Loucy (cell line): Measurements from ENCODE around the gene HDGFL2.

ENCODE experiments used
- H2AFZ ChIP-seq: fragments of 200-600 bp; sonication (generic); 2 replicates; pipeline ENCODE4 v1.6.0; 2016; ENCODE audit warnings: antibody characterized with exemption, mild to moderate bottlenecking, low read length, moderate library complexity
- H3F3A ChIP-seq: fragments of 200-600 bp; 2 replicates; pipeline ENCODE4 v1.6.0; 2016; ENCODE audit warnings: antibody characterized with exemption, low read depth, mild to moderate bottlenecking
- H3K27me3 ChIP-seq: fragments of 200-600 bp; sonication (generic); 2 replicates; pipeline ENCODE4 v1.6.1; 2014; ENCODE audit warnings: low read length, mild to moderate bottlenecking; ENCODE audit not compliant: insufficient read depth, poor library complexity, severe bottlenecking
- H3K36me3 ChIP-seq: fragments of 200-600 bp; sonication (generic); 2 replicates; pipeline ENCODE4 v1.6.1; 2016; ENCODE audit warnings: low read length; ENCODE audit not compliant: insufficient read depth
- H3K4me1 ChIP-seq: fragments of 200-600 bp; sonication (generic); 2 replicates; pipeline ENCODE4 v1.5.1; 2014; ENCODE audit warnings: low read length, mild to moderate bottlenecking; ENCODE audit not compliant: insufficient read depth, poor library complexity, severe bottlenecking
- H3K4me2 ChIP-seq: fragments of 200-600 bp; sonication (generic); 2 replicates; pipeline ENCODE4 v1.6.0; 2014; ENCODE audit warnings: antibody characterized with exemption, low read length, low read depth, mild to moderate bottlenecking; ENCODE audit not compliant: poor library complexity, severe bottlenecking
- H3K4me3 ChIP-seq: fragments of 200-600 bp; sonication (generic); 2 replicates; pipeline ENCODE4 v1.5.1; 2014; ENCODE audit warnings: low read length, mild to moderate bottlenecking, mixed read lengths; ENCODE audit not compliant: poor library complexity, severe bottlenecking
- H3K79me2 ChIP-seq: fragments of 200-600 bp; sonication (generic); 2 replicates; pipeline ENCODE4 v1.6.1; 2014; ENCODE audit warnings: low read length; ENCODE audit not compliant: insufficient read depth
- H3K9ac ChIP-seq: fragments of 200-600 bp; sonication (generic); 2 replicates; pipeline ENCODE4 v1.6.0; 2014; ENCODE audit warnings: mild to moderate bottlenecking, low read depth, low read length, moderate library complexity; ENCODE audit not compliant: poor library complexity, severe bottlenecking
- H3K9me2 ChIP-seq: fragments of 200-600 bp; sonication (generic); replicated peaks from 2 replicates; pipeline ENCODE4 v1.6.1; 2016; ENCODE audit warnings: low read depth, low read length, mixed read lengths
- H3K9me3 ChIP-seq: fragments of 200-600 bp; sonication (generic); 2 replicates; pipeline ENCODE4 v1.6.1; 2014; ENCODE audit warnings: mild to moderate bottlenecking, antibody characterized with exemption, low read length, low read depth; ENCODE audit not compliant: insufficient read depth
- H4K20me1 ChIP-seq: fragments of 200-600 bp; sonication (generic); 2 replicates; pipeline ENCODE4 v1.6.0; 2014; ENCODE audit warnings: antibody characterized with exemption, low read length, mild to moderate bottlenecking; ENCODE audit not compliant: insufficient read depth, poor library complexity, severe bottlenecking
- CTCF ChIP-seq: fragments of 200-600 bp; sonication (generic); conservative IDR thresholded peaks from 2 replicates; pipeline ENCODE4 v1.5.1; 2014; ENCODE audit warnings: mild to moderate bottlenecking, antibody characterized with exemption, low read length
- EZH2phosphoT487 ChIP-seq: fragments of 200-600 bp; IDR thresholded peaks from 2 replicates; pipeline ENCODE4 v1.6.1; 2018; ENCODE audit warnings: antibody characterized with exemption, mild to moderate bottlenecking, moderate library complexity, borderline replicate concordance

The HDGFL2 gene

GRCh38 chr19:4497770-4498389 is 25.8 kb downstream of the HDGFL2 start:
- Histone ChIP-seq H3K4me2 (no peak overlapping the region), H3K4me3 (no peak overlapping the region), H3K36me3 (peaks cover 47% of the 10 kb centered on the region; the same call in 1 of the 2 replicates), H3K9ac (no peak overlapping the region), H3K79me2 (no peaks in the 10 kb centered on the region), H3K9me2 (no peaks in the 10 kb centered on the region), H3K4me1 (no peaks in the 10 kb centered on the region), H3K27me3 (no peaks in the 10 kb centered on the region), H4K20me1 (no peaks in the 10 kb centered on the region), H3K9me3 (no peaks in the 10 kb centered on the region), H2AFZ (no peak overlapping the region), H3F3A (no peaks in the 10 kb centered on the region)
- no peak for TF ChIP-seq EZH2phosphoT487
- no peak for TF ChIP-seq CTCF

GRCh38 chr19:4498694-4499093 is 26.6 kb downstream of the HDGFL2 start:
- Histone ChIP-seq H3K4me3 (no peak overlapping the region), H3F3A (no peaks in the 10 kb centered on the region), H3K4me1 (no peaks in the 10 kb centered on the region), H3K27me3 (no peaks in the 10 kb centered on the region), H3K9ac (no peak overlapping the region), H3K79me2 (no peaks in the 10 kb centered on the region), H4K20me1 (no peaks in the 10 kb centered on the region), H3K9me3 (no peaks in the 10 kb centered on the region), H3K9me2 (no peaks in the 10 kb centered on the region), H3K4me2 (no peak overlapping the region), H2AFZ (no peak overlapping the region), H3K36me3 (peaks cover 40% of the 10 kb centered on the region; the same call in 1 of the 2 replicates)
- TF ChIP-seq CTCF = no peak
- no peak for TF ChIP-seq EZH2phosphoT487

- H3K79me2 ChIP-seq = no peaks in the 10 kb centered on the region
- no peaks in the 10 kb centered on the region for H3K27me3 ChIP-seq
- H4K20me1 ChIP-seq = no peaks in the 10 kb centered on the region
- no peaks in the 10 kb centered on the region for H3K9me3 ChIP-seq
- H3K9me2 ChIP-seq = no peaks in the 10 kb centered on the region
- no peak for TF ChIP-seq CTCF
- TF ChIP-seq EZH2phosphoT487 = no peak
- H3K9ac ChIP-seq = no peak overlapping the region
- H3K4me3 ChIP-seq = no peak overlapping the region
- no peaks in the 10 kb centered on the region for H3K4me1 ChIP-seq
- peaks cover 37% of the 10 kb centered on the region; the same call in 1 of the 2 replicates for H3K36me3 ChIP-seq
- H3F3A ChIP-seq = no peaks in the 10 kb centered on the region
- no peak overlapping the region for H2AFZ ChIP-seq
- H3K4me2 ChIP-seq = no peak overlapping the region
Observed at GRCh38 chr19:4499318-4499717, 27.2 kb downstream of the HDGFL2 start.
